Heart left ventricle (tissue), 16 donors: Measurements from ENCODE around the gene ABLIM1. TPM values are rescaled to one million over a fixed set of nuclear protein-coding genes. Genes with fewer than 3 reads are reported as not detected.

Experiments
- ATAC-seq, 4 donors: fragments of 200-7000 bp; cut with Tn5 transposase; one replicate each; pipeline ENCODE4 v1.9.1; 2020 to 2022; ENCODE audit warnings: moderate library complexity in 4 of 4, mild to moderate bottlenecking in 3 of 4, moderate number of reproducible peaks in 1 of 4
- DNase-seq, 5 donors: peaks; one replicate each; pipeline ENCODE4 v3.0.0-alpha.2; 2020
- H3K27ac ChIP-seq, 12 donors: fragments of 200-600 bp; sonication (generic) in 4 of 12; one replicate each; pipeline versions ENCODE4 v1.5.0 to v1.8.0; 2016 to 2022; ENCODE audit warnings: mild to moderate bottlenecking in 2 of 12
- H3K27me3 ChIP-seq, 9 donors: fragments of 200-600 bp; sonication (generic) in 2 of 9; one replicate each; pipeline versions ENCODE4 v1.5.1 to v1.8.0; 2016 to 2022; ENCODE audit warnings: mild to moderate bottlenecking in 3 of 9
- H3K36me3 ChIP-seq, 9 donors: fragments of 200-600 bp; sonication (generic) in 2 of 9; one replicate each; pipeline versions ENCODE4 v1.5.0 to v1.8.0; 2018 to 2022; ENCODE audit warnings: mild to moderate bottlenecking in 2 of 9
- H3K4me1 ChIP-seq, 12 donors: fragments of 200-600 bp; sonication (generic) in 4 of 12; one replicate each; pipeline versions ENCODE4 v1.5.0 to v1.8.0; 2016 to 2022; ENCODE audit warnings: mild to moderate bottlenecking in 3 of 12
- H3K4me3 ChIP-seq, 12 donors: fragments of 200-600 bp; sonication (generic) in 4 of 12; one replicate each; pipeline versions ENCODE4 v1.5.0 to v1.8.0; 2017 to 2022; ENCODE audit warnings: mild to moderate bottlenecking in 9 of 12, moderate library complexity in 4 of 12
- H3K9me3 ChIP-seq, 12 donors: fragments of 200-600 bp; sonication (generic) in 4 of 12; one replicate each; pipeline versions ENCODE4 v1.5.0 to v1.8.0; 2016 to 2022; ENCODE audit warnings: mild to moderate bottlenecking in 1 of 12
- CTCF ChIP-seq, 12 donors: fragments of 200-600 bp; sonication (generic) in 4 of 12; IDR thresholded peaks; one replicate each; pipeline versions ENCODE4 v1.5.0 to v1.8.0; 2018 to 2022; ENCODE audit warnings: antibody characterized with exemption in 12 of 12, mild to moderate bottlenecking in 5 of 12
- POLR2A ChIP-seq, 2 donors: fragments of 450-650 bp; IDR thresholded peaks; one replicate each; pipeline ENCODE4 v1.6.1; 2017; ENCODE audit warnings: antibody characterized with exemption in 2 of 2, mild to moderate bottlenecking in 2 of 2, moderate library complexity in 2 of 2
- WGBS, 4 donors: extraction: QIAGEN DNeasy Blood & Tissue Kit in 2 of 4; methylation state at CpG; one replicate each; pipeline versions ENCODE4 v1.1.5 to v1.1.7; 2013 to 2018; 5-methylcytosine and 5-hydroxymethylcytosine counted together
- intact Hi-C, 10 donors: fragments of 100-400 bp; cut with DNase I; formaldehyde crosslinking; loops; one replicate each; pipeline versions ENCODE4 v1.11.1 to v1.14.2; 2022
- polyA plus RNA-seq, 2 donors: library from polyadenylated mRNA; stranded (reverse); fragments of 200-250 nt; gene quantifications; one replicate each; pipeline ENCODE4 v1.2.3, GENCODE V29; 2013
- total RNA-seq, 9 donors: library from RNA; depleted of rRNA in 2 of 9; stranded (reverse); fragments of >200 nt in 2 of 9; fragmentation: NEBNext Ultra II Directional in 3 of 9; extraction: Animal tissue kit (Norgen Biotek cat#: 25700) in 3 of 9; gene quantifications; one replicate each; pipeline versions ENCODE4 v1.1.0 to v1.2.4, GENCODE V29; 2016 to 2023
- donor health status: ischemic (EF 13 %, LVEDD 7.1; RV severe dilation, severe dysfunction).
- donor health status: healthy with polysubstance abuse.
- donor health status: DM: no; HTN: yes; CAD: no.
- donor health status: DM: no; HTN: no; CAD: no.
- donor health status: ischemic (EF 25% LVEDD 6.9; RV normal size, moderate dysfunction).
- donor health status: ischemic (EF 25% LVEDD 5.7; RV mildly dilated, moderate dysfunction).
- donor health status: healthy.
- donor health status: DM: yes; HTN: yes; CAD: no.
- donor health status: ischemic (EF 35%, LVEDD 5.7; RV mildly dilated, moderate dysfunction).
- donor health status: nonischemic (EF 11% LVEDD 7.7; RV severe dilation, severe dysfunction).
- donor health status: DM: yes; HTN: yes; CAD: no.
- donor health status: PGD.
- donor health status: ischemic (EF 29% LVEDD 5.4; RV normal size, mild dysfunction).
- donor health status: nonischemic (EF 23%, LVEDD 6.1; RV moderate dilation, normal function).

Gene ABLIM1
- total and polyA plus RNA-seq, 11 donors = 242 to 713 (median 561) TPM

- Histone ChIP-seq H3K27me3 (no peaks in the 10 kb centered on the region), H3K4me1 (peaks cover 0 to 36% (median 13%) of the 10 kb centered on the region in 12 donors), H3K4me3 (no peak overlapping the region), H3K9me3 (no peaks in the 10 kb centered on the region), H3K36me3 (no peaks in the 10 kb centered on the region), H3K27ac (no peak overlapping the region)
- ATAC-seq (peak in 2 of 4 donors; percentile 42 to 49), DNase-seq (no peak)
- intact Hi-C loops = no loop called here
- 76 to 84% (median 81%) methylated on average over 4 to 5 of the region's 5 CpGs for WGBS, 4 donors
- TF ChIP-seq POLR2A (IDR thresholded peaks at IDR 0.05) = no peak
- no peak for TF ChIP-seq CTCF (IDR thresholded peaks at IDR 0.05)
These were observed 268.6 kb downstream of the ABLIM1 start for GRCh38 chr10:114389426-114389825.

GRCh38 chr10:114388275-114388674 lies 269.8 kb downstream of the ABLIM1 start:
- Histone ChIP-seq H3K9me3 (no peaks in the 10 kb centered on the region), H3K36me3 (no peaks in the 10 kb centered on the region), H3K4me1 (peaks cover 0 to 29% (median 10%) of the 10 kb centered on the region in 12 donors), H3K27me3 (no peaks in the 10 kb centered on the region), H3K4me3 (no peak overlapping the region), H3K27ac (no peak overlapping the region)
- intact Hi-C loops = no loop called here
- ATAC-seq = peak in 1 of 4 donors; percentile 39
- no peak for TF ChIP-seq CTCF (IDR thresholded peaks at IDR 0.05)
- no peak for TF ChIP-seq POLR2A (IDR thresholded peaks at IDR 0.05)
- DNase-seq = no peak
- 46 to 63% (median 54%) methylated on average over 3 of the region's 3 CpGs for WGBS, 4 donors

GRCh38 chr10:114387784-114388183 lies 270.3 kb downstream of the ABLIM1 start:
- WGBS, 4 donors = 74 to 84% (median 79%) methylated on average over 4 of the region's 4 CpGs
- intact Hi-C loops = no loop called here
- H3K27ac ChIP-seq = no peak overlapping the region
- no peak for DNase-seq
- no peaks in the 10 kb centered on the region for H3K27me3 ChIP-seq
- no peak overlapping the region for H3K4me3 ChIP-seq
- no peaks in the 10 kb centered on the region for H3K9me3 ChIP-seq
- TF ChIP-seq POLR2A (IDR thresholded peaks at IDR 0.05) (no peak), CTCF (IDR thresholded peaks at IDR 0.05) (no peak)
- no peaks in the 10 kb centered on the region for H3K36me3 ChIP-seq
- ATAC-seq = no peak
- peaks cover 0 to 24% (median 8%) of the 10 kb centered on the region in 12 donors for H3K4me1 ChIP-seq

DNA sequence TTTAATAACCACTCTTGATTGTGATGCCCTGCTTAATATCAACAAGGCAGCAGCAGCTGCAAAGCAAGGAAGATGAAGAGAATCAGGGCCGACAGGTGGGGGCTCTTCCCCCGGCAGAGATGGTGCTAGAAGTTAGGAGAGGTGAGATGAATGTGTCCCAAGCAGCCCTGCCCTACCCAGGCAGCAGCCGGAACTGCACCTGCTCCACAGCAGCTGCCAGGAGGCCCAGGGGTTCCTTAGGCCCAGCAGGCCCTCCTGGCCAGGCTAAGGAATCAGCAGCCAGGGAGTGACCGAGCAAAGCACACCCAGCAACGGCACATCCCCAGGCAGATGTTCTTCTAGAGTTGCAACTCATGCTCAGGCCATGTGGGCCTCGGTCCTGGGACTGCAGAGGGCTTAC lies 271.6 kb downstream of the ABLIM1 start:
- H3K27ac ChIP-seq = no peak overlapping the region
- no peak for TF ChIP-seq POLR2A (IDR thresholded peaks at IDR 0.05)
- TF ChIP-seq CTCF (IDR thresholded peaks at IDR 0.05) = no peak
- intact Hi-C loops = no loop called here
- H3K27me3 ChIP-seq = no peaks in the 10 kb centered on the region
- no peaks in the 10 kb centered on the region for H3K36me3 ChIP-seq
- DNase-seq (no peak), ATAC-seq (no peak)
- no peak overlapping the region for H3K4me3 ChIP-seq
- 88 to 95% (median 89%) methylated on average over 5 to 6 of the region's 6 CpGs for WGBS, 4 donors
- H3K4me1 ChIP-seq = peaks cover 0 to 13% (median 3%) of the 10 kb centered on the region in 12 donors
- H3K9me3 ChIP-seq = no peaks in the 10 kb centered on the region
